Amniotic epithelial cell (primary cell): ENCODE measurements around the gene FKRP.
"Not testable (repeated sequence)": the region's sequence is repeated elsewhere in the genome, so short reads cannot be mapped to it uniquely, and the experiment has no call there.

Experiments used
- DNase-seq: peaks from one replicate; pipeline ENCODE4 v3.0.0-alpha.2; 2010; ENCODE audit warnings: low read depth

FKRP gene

DNA sequence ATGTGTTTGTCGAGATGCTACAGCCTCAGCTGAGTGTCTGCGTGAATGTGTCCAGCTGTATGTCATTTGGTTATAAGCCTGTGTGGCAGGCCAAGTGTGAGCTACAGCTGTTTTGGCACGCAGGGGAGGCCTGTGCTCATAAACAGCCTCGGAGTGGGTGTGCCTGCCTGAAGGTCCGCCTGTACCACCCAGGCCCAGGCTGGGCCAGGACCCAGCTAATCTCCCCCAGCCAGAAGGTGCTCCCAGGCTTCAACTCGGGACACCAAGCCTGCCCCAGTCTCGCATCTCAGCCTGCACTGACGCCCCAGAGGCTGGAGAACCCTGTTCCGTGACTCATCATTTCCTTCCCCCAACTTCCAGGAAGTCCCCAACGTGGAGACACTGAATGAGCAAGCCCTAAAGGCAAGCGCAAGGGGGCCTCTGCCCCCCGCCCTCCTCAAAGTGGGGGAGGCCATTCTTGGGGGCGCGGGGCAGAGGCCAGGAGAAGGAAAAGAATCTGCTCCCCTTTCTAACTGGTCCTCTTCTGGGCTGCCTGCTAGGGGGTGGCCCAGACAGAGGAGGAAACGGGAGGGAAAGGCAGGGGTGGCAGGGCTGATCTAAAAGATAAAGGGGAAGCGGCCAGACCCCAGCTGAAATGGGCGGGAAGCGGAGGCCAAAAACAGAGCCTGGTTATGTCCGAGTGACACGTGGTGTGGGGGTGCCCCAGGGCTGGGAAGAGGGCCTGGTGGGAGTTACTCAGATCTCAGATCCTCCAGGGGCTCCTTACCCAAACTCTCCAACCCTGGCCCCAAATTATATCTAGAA, 40.6 kb downstream of the FKRP start:
- DNase-seq, result peak; percentile 60

- DNase-seq, result no peak
Observed at GRCh38 chr19:46787040-46787330, 41.1 kb downstream of the FKRP start.

DNA sequence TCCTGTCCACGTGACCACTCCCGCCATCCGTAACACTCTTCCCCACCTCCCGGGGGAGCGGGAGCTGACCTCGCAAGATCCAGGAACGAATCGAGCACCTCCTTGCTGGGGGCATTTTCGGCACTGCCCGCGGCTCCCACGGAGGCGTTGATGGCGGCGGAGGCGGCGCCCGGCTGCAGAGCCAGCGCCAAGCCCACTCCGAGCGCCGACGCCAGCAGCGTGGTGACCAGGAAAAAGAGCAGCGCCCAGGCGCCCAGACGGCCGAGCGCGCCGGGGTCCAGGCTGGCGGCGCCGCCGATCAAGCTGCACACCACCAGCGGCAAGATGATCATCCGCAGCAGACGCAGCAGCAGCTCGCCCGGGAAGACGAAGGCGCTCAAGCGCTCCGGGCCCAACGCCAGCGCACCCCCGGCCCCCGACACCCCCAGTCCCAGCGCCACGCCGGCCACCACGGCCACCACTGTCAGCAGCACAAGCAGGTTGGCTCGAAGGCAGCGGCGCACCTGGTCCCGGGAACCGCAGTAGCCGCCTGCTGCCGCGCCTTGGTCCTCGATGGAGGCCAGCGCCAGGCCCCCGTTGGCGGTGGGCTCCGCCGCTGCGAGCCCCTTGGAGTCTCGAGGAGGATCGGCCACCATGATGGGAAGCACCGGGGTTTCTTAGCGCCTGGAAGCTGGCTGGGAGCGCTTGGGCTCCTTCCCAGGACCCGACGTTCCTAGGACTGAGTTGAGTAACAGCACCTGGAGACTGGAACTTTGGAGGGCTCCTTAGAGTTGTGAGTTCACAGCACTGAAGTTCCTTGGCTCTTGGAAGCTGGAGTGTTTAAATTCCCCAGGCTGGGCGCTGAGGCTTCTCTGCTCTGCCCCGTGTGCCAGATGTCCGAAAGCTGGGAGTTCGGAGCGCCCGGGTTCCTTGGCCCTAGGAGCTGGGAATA, 41.7 kb downstream of the FKRP start:
- DNase-seq, result peak; percentile 79

DNA sequence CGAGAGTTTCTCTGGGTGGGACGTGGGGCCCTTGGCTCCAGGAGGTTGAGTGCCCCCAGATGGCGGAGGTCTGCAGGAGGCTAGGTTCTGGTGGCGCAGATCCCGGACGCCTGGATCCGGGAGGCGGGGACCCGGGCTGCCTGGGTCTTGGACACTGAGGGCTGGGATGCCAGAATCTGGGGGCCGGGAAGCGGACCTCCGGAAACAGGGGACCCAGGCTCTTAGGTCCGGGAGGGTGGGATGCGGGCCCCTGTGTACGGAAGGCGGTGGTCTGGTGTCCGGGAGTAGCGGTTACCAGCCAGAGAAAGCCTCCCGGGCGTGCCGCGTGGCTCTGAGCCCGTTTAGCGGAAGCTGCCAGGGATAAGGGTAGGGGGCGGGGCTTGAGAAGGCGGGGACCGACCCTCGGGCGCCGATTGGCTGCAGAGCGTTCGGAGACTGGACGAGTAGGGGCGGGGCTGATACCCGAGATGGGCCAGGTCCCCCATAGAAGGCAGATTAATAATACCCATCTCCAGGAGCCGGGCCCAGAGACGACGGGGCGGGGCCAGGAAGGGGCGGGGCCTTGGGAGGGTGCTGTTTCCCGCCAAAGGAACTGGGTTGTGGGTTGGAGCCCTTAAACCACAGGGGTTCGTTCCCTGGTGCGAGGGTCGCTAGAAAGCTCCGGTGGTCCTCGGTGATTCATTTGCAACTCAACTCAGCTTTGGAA, 42.6 kb downstream of the FKRP start, which contains the start of gene SLC1A5:
Gene SLC1A5 (minus strand): TSS at position 333 of the 706 bp plus-strand sequence. CDS start 629 bp downstream, outside the sequence.
- peak; percentile 94 for DNase-seq

DNA sequence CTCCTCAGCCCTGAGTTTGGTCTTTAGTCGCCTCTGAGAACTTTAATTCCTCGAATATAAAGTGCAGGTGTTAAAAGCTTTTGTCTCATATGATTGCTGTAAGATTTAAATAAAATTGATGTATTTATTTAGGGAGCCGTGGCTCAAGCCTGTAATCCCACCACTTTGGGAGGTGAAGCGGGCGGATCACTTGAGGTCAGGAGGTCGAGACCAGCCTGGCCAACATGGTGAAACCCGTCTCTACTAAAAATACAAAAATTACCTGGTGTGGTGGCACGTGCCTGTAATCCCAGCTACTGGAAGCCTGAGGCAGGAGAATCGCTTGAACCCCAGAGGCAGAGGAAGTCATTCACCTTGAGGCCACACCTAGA, 43.1 kb downstream of the FKRP start:
- no peak for DNase-seq

- no peak for DNase-seq
Observed at GRCh38 chr19:46789371-46789770, 43.5 kb downstream of the FKRP start.

DNA sequence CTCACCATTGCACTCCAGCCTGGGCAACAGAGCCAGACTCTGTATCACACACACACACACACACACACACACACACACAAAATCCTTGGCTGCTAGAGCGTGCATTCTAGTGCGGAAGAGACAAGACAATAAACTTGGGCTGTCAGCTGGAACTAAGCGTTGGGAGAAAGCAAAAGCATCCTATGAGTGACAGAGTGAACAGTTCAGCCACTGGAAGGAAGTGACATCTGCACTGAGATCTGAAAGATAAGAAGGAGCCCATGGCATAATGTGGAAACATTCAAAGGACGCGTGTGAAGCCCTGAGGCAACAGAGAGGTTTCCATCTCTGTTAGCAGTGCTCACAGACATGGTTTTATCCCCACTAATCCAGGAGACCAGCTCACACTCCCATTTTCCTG, 46.1 kb downstream of the FKRP start:
- peak; percentile 23 for DNase-seq

- DNase-seq, result no peak
Observed at GRCh38 chr19:46797881-46798280, 52.0 kb downstream of the FKRP start.

DNA sequence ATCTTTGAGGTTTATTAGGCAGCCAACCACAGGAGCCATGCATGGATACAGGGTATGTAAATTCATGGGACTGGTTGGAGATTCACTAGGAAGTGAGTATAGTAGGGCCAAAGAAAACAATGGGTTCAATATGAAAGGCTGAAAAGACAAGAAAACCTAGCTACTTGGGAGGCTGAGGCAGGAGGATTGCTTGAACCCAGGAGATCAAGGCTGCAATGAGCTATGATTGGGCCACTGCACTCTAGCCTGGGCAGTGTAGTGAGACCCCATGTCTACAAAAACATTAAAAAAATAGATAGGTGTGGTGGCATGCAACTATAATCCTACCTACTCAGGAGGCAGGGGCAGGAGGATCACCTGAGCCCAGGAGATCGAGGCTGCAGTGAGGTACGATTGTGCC, 52.9 kb downstream of the FKRP start:
- DNase-seq, result no peak

GRCh38 chr19:46802152-46802551, 56.3 kb downstream of the FKRP start:
- DNase-seq, result no peak

DNA sequence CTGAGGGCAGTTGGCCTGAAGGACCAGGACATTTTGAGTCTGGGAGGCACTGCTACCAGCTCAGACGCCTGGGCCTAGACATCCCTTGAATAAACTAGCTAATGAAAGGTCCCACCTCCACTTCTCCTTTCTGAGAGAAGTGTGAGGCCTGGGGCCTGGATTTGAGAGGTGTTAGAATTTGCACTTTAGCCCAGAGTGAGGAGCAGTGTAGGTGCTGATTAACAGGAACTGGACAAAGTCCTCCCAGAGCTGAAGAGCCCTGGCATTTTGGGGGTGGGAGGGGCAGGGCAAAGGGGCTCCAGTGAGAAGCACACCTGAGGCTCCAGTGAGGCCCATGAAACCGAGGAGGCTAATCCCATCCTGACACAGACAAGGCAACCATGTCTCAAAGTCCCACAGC, 57.7 kb downstream of the FKRP start:
- no peak for DNase-seq

- not testable (repeated sequence) for DNase-seq
Observed at GRCh38 chr19:46804432-46804831, 58.6 kb downstream of the FKRP start.

DNA sequence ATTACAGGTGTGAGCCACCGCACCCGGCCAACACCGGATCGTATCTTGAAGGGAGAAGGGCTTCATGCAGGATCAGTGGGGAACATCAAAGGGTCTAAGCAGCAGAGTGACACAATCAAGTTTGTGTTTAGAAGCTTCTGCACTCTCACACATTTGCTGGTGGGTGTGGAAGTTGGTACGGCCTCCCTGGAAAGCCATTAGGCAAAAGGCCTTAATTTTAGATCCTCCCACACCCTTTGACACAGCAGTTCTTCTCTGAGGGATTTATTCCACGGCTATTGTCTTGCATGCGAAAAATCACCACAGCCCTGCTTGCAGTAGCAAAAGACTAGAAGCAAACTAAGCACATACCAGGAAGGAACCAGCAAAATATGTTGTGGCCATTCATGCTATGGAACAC, 60.8 kb downstream of the FKRP start:
- DNase-seq, result no peak
